ENCODE data around the gene PPM1B.
"Not testable (repeated sequence)": the region's sequence is repeated elsewhere in the genome, so short reads cannot be mapped to it uniquely, and the experiment has no call there.

PPM1B gene

DNA sequence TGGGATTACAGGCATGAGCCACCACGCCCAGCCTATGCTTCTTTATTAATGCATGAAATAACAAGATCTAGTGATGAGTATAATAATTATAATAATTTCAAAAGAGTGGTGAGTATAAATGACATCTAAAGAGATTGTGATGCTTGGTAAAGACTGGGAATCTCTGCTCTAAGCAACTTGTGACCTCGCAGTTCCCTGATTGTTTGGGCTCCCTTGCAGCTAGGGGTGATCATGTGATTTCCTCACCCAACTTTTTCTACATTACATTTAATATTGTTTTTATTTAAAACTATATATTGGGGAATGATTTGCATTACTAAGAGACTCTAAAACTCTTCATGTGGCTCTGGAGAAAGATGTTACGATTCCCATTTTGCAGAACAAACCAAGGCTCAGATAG, 4.1 kb upstream of the PPM1B start:
- DNase-seq: no peak

DNA sequence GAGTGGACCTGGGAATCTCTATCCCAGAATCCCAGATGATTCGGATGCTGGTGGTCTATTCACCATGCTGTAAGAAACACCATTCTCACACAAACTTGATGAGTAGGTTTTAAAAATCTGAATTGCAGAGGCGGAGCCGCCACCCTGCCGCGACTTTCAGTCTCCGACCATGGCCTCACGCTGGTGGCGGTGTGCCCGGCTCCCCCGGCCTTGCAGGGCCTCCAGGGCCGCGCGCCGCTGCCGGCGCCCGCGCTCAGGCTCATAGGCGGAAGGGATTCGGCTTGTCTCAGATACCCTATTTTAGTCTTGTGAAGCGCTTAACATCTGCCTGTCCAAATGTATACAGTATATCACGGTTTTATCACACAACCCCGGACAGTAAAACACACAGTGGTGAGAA, 2.6 kb upstream of the PPM1B start:
- no peak for DNase-seq

- no peak for DNase-seq
Observed at GRCh38 chr2:44167311-44167907, 1.3 kb upstream of the PPM1B start.

DNA sequence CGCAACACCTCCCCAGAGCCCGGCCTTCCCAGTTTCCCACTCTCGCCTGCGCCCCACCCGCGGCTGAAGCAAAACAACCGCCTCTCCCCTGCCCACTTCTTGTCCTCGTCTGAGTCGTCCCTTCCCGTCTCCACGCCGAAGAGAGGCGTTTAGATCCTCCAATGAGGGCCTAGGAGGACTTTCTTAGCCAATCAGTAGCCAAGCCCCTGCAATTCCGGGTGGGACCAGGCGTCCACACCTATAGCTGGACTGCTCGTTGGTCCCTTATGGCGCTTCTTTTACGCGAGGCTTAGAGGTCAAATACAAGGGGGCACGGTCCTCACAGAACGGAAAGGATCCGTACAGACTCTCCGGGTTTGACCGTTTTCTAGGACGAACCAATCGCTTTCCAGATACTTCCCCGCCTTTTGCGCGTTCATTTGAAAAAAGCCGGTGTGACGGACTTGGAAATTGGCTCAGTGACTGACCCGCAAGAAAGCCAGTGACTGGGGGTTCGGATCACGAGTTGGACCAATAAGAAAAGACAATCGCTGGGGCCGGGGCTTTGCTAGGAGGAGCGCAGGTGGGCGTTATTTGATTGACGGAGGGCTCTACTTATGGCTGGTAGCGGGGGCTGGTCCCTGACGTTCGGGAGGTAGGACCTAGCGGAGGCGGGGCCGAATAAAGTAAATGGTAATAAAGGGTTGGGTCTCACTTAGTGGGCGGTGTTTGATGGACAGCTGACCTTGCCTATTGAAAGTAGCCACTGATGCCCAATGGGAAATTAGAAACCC, 581 bp upstream of the PPM1B start:
- DNase-seq: peak; percentile 100

DNA sequence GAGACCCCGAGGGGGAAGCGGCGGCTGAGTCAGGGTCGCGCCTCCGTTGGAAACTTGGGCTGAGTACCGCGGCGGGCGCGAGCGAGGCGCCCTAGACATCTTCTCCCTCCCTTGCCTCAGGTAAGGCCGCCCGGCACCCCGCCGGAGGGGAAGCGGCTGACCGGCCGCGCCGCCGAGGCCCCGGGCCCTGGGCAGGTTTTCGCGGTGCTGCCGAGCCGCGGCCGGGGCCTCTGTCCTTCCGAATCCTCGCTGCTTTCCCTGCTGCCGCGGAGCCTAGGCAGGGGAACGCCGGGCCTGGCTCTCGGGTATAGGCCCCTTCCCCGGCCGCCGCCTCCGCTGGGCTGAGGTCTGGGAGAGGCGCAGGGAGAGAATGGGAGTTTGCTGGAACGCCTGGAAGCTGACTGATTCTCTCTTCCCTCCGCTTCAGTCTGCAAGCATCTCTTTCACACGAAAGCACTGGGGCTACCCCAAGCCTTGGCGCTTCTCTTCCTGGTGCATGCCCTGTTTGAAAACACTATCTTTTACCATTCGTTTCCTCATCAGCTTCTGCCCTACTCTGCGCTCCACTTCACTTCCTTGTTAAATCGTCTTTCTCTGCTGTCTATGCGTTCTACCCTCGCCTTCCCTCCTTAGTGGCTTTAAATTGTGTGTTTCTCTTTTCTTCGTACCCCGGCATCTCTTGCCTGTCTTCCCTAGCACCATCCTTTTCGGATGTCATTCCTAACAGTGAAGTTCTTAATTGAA, 652 bp downstream of the PPM1B start:
- DNase-seq: peak; percentile 24

- peak; percentile 67 for DNase-seq
Observed at GRCh38 chr2:44170311-44170717, 1.6 kb downstream of the PPM1B start.

DNA sequence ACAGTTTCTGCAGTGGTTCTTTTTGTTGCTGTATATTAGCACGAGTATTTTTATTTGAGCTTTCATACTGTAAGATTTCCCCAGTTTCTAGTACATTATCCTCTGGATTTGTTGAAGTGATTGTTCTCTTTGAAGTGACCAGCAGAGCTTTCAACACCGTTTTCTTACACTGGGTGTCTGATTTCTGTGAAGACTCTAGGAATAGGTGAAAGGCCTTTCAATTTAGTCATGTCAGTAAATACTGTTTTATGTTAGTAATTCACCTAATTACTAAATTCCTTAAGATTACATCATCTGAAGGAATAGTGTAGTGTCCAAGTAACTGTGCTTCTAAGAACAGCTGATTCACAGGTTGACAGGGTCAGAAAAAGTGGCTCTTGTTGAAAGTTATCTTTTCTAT, 2.3 kb downstream of the PPM1B start:
- DNase-seq: peak; percentile 53

DNA sequence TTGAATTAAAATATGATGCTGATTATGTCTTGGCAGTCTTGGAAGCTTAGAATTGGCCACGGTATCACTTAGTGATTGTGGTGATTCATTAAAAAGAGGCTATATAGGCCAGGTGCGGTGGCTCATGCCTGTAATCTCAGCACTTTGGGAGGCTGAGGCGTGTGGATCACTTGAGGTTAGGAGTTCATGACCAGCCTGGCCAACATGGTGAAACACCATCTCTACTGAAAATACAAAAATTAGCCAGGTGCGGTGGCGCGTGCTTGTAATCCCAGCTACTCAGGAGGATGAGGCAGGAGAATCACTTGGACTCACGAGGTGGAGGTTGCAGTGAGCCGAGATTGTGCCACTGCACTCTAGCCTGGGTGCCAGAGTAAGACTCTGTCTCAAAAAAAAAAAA, 2.8 kb downstream of the PPM1B start:
- DNase-seq: not testable (repeated sequence)

DNA sequence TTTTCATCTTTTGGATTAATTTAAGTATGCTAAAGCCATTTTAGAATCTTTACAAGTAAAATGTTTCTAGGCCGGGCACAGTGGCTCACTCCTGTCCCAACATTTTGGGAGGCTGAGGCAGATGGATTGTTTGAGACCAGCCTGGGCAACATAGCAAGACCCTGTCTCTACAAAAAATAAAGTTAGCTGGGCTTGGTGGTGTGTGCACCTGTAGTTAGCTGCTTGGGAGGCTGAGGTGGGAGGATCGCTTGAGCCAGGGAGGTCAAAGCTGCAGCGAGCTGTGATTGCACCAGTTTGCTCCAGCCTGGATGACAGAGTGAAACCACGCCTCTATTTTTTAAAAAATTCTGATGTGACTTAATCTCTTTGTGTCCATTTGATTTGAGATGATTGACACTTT, 3.9 kb downstream of the PPM1B start:
- no peak for DNase-seq

DNA sequence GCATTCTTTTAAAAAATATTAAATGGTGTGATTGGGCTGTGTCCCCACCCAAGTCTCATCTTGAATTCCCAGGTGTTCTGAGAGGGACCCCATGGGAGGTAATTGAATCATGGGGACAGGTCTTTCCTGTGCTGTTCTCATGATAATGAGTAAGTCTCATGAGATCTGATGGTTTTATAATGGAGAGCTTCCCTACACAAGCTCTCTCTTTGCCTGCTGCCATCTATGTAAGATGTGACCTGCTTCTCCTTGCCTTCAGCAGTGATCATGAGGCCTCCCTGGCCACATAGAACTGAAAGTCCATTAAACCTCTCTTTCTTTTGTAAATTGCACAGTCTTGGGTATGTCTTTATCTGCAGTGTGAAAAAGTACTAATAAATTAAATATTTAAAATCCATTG, 10.3 kb downstream of the PPM1B start:
- DNase-seq: no peak

DNA sequence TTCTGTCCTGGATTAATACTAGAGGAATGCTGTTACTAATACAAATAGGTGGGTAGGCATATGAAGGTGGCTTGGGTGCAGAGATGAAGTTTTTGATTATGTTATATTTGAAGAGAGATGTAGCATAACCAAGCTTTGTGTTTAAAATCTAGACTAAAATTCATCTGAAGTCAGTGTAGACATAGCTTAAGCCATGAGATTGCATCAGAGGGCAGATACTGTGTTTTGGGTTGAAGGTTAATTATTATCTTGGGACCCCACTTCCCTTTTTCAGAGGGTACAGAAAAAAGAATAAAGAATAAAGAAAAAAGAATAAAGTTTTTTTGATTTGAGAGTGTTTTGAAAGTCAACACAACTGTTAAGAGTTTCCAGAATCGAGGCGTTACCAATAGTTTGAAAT, 13.0 kb downstream of the PPM1B start:
- DNase-seq: no peak

DNA sequence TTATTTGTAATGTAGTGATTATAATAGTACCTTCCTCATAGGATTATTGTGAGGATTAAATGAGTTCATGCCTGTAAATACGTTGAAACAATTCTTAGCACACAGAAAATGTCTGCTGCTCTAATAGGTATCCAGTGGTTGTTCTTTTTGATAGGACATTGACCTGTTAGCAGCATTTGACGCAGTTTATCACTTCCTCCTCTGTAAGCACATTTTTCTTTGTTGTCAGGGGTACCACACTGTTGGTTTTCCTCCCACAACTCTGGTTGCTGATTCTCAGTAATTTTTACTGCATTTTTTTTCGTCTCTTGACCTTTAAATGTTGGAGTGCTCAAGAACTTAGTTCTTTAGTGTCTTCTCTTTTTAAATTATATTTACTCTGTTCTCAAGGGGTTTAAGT, 15.4 kb downstream of the PPM1B start:
- no peak for DNase-seq

DNA sequence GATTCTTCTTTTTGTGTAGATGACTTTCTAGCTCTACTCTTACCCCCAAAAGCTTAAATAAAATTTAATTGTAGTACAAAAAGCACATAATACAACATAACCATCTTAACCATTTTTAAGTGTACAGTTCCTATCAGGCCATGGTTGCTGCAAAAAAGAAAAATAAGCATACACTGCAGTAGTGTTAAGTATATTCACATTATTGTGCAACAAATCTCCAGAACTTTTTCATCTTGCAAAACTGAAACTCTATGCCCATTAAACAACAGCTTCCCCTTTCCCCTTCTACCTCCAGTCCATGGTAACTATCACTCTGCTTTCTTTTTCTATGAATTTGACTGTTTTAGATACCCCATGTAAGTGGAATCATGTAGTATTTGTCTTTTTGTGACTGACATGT, 18.1 kb downstream of the PPM1B start:
- DNase-seq: no peak

GRCh38 chr2:44187251-44187650, 18.6 kb downstream of the PPM1B start:
- DNase-seq: no peak

- no peak for DNase-seq
Observed at GRCh38 chr2:44188696-44189095, 20.0 kb downstream of the PPM1B start.

DNA sequence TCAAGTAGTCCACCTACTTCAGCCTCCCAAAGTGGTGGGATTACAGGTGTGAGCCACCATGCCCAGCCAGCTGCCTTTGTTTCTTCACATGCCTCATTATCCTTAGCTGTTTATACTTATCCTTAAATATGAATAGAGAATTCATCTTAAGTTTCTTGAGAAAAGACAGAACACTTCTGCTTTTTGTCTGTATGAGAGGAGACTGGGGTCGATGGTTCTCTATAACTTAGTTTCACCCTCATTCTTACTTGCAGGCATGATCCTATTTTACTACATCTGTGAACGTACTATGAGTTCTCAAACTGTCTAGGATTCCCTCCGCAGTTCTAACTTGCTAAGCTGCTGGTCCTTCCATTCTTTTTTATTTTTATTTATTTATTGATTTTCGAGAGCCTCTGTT, 20.4 kb downstream of the PPM1B start:
- DNase-seq: no peak

GRCh38 chr2:44190526-44190925, 21.9 kb downstream of the PPM1B start:
- DNase-seq: no peak

GRCh38 chr2:44191739-44192138, 23.1 kb downstream of the PPM1B start:
- no peak for DNase-seq

DNA sequence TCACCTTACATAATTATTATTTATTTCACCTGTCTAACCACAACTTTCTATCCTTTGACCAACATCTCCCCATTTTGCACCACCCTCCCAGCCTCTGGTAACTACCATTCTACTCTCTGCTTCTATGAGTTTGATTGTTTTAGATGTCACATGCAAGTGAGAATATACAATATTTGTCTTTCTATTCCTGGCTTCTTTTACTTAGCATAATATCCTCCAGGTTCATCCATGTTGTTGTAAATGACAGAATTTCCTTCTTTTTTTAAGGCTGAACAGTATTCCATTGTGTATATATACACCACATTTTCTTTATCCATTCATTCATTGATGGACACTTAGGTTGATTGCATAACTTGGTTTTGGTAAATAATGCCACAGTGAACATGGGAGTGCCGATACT, 24.0 kb downstream of the PPM1B start:
- no peak for DNase-seq

DNA sequence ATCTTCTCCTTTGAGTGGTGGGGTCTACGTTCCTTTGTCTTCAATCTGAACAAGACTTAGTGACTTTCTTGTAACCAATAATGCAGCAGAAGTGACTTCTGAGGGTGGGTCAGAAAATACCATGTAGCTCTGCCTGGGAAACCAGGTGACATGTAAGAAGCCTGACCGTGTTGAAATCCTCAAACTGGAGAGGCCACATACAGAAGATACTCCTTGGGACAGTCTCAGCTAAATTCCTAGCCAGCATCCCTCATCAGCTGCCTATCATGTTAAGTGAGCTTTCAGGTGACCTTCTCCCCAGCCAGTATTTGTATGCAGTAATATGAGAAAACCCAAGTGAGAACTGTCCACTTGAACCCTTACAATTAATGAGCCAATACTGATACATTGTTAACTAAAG, 27.0 kb downstream of the PPM1B start:
- DNase-seq: no peak

DNA sequence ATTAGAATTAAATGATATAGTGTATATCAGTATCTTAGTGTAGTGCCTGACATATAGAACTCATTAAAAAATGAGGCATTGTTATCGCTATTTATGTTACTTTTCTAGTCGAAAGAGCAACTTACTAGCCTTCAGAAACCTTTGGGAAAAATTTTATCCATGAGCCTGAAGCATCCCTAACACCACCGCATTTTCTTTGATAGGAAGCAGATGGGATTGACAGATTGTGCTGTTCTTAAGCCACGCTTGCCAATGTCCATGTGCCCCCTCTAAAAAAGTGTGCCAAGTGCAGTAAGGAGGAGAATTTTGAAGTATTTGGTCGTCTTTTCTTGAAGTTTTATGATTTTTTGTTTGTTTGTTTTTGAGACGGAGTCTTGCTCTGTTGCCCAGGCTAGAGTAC, 29.1 kb downstream of the PPM1B start:
- DNase-seq: no peak

DNA sequence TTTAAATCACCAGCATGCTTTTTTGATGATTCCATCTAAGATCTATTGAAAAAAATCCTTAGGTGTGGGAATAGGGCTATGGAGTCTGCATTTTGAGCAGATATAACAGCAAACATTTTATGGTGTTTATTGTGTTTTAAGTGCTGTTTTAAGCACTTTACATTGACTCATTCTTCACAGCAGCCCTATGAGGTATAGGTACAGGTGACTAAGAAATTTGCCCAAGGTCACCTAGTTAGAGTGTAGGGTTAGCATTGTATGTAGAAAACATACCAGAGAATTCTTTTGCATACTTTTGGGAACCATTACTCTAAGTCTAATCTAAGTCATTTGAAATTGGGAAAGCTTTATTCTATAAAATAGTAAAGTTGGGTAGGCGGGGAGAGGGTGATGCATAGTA, 31.3 kb downstream of the PPM1B start:
- no peak for DNase-seq

DNA sequence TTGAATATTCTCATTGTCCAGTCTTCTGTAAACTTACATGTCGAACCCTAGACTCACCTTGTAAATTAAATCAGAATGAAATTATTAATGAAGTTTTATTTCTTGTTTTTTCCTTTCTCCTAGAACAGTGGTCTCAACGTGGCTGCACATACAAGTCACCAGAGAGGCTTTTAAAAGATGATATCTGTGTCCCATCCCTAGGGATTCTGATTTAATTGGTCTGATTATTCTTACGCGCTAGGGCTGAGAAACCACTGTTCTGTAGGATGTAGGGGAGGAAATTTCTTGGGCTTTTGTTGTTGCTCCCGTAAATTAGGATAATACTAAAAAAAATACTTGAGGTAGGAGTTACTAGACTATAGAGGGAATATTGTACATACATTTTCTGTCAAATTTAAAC, 32.1 kb downstream of the PPM1B start:
- DNase-seq: no peak

DNA sequence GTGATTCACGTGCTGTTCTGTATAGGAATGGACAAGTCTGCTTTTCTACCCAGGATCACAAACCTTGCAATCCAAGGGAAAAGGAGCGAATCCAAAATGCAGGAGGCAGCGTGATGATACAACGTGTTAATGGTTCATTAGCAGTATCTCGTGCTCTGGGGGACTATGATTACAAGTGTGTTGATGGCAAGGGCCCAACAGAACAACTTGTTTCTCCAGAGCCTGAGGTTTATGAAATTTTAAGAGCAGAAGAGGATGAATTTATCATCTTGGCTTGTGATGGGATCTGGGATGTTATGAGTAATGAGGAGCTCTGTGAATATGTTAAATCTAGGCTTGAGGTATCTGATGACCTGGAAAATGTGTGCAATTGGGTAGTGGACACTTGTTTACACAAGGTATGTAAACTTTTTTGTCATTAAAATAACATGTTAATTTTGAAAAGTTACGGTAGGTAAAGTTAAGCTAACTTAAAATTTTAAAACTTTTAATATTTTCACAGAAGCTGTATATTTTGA, 33.0 kb downstream of the PPM1B start:
- no peak for DNase-seq

Data from fibroblast of skin of abdomen (primary cell).